ENCODE measurements around the gene DDX56. TPM values are rescaled to one million over a fixed set of nuclear protein-coding genes. Genes with fewer than 3 reads are reported as not detected.

The DDX56 gene
- total and polyA plus RNA-seq, 9 of the 15 experiments (the other 6 are each of a cell fraction or from before 2014, with no cell fraction given), result 33.0 to 145 (median 102) TPM

DNA sequence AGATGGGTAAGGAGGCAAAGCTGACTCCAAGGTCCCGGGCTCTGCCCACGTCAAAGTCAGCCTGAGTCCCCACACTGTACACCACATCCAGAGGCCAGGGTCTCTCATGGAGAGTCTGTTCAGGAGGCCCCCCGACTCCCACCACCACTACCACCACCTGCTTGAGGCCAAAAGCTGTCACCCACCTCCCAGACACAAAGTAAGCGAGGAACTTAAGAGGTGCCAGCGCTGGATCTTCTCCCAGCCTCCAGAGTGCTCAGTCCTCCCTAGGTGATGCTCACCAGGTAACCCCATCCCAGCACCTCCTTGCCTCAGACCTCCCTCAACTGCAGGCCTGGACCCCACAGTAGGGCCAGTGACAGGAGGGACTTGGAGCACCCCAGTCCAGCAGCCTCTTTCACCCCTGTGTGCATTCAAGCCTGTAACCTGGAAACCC lies 33.1 kb downstream of the DDX56 start (continued):
- TF ChIP-seq, protein P1, sequence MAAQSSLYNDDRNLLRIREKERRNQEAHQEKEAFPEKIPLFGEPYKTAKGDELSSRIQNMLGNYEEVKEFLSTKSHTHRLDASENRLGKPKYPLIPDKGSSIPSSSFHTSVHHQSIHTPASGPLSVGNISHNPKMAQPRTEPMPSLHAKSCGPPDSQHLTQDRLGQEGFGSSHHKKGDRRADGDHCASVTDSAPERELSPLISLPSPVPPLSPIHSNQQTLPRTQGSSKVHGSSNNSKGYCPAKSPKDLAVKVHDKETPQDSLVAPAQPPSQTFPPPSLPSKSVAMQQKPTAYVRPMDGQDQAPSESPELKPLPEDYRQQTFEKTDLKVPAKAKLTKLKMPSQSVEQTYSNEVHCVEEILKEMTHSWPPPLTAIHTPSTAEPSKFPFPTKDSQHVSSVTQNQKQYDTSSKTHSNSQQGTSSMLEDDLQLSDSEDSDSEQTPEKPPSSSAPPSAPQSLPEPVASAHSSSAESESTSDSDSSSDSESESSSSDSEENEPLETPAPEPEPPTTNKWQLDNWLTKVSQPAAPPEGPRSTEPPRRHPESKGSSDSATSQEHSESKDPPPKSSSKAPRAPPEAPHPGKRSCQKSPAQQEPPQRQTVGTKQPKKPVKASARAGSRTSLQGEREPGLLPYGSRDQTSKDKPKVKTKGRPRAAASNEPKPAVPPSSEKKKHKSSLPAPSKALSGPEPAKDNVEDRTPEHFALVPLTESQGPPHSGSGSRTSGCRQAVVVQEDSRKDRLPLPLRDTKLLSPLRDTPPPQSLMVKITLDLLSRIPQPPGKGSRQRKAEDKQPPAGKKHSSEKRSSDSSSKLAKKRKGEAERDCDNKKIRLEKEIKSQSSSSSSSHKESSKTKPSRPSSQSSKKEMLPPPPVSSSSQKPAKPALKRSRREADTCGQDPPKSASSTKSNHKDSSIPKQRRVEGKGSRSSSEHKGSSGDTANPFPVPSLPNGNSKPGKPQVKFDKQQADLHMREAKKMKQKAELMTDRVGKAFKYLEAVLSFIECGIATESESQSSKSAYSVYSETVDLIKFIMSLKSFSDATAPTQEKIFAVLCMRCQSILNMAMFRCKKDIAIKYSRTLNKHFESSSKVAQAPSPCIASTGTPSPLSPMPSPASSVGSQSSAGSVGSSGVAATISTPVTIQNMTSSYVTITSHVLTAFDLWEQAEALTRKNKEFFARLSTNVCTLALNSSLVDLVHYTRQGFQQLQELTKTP (IDR thresholded peaks at IDR 0.05; ENCODE audit: low read depth in 1 of 2, partially characterized antibody in 2 of 2), result no peak
- TF ChIP-seq SRSF1 (IDR thresholded peaks at IDR 0.05; ENCODE audit: low read depth, low read length) (no peak), SRF (CRISPR knock-in tag; IDR thresholded peaks at IDR 0.05) (no peak), ZNF224 (CRISPR knock-in tag; IDR thresholded peaks at IDR 0.05) (no peak), OTX1 (CRISPR knock-in tag; IDR thresholded peaks at IDR 0.05) (no peak)
- TF ChIP-seq, protein P2, sequence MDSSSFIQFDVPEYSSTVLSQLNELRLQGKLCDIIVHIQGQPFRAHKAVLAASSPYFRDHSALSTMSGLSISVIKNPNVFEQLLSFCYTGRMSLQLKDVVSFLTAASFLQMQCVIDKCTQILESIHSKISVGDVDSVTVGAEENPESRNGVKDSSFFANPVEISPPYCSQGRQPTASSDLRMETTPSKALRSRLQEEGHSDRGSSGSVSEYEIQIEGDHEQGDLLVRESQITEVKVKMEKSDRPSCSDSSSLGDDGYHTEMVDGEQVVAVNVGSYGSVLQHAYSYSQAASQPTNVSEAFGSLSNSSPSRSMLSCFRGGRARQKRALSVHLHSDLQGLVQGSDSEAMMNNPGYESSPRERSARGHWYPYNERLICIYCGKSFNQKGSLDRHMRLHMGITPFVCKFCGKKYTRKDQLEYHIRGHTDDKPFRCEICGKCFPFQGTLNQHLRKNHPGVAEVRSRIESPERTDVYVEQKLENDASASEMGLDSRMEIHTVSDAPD (CRISPR knock-in tag; IDR thresholded peaks at IDR 0.05), result no peak
